Subcutaneous adipose tissue (tissue), 4 donors: ENCODE data around the gene PGM2L1. TPM values are rescaled to one million over a fixed set of nuclear protein-coding genes. Genes with fewer than 3 reads are reported as not detected.

Experiments used
- CTCF ChIP-seq: fragments of 450-650 bp; IDR thresholded peaks from one replicate; pipeline ENCODE4 v1.5.1; 2016; ENCODE audit warnings: low read depth, mild to moderate bottlenecking, control low read depth, antibody characterized with exemption, moderate library complexity
- small RNA-seq: library from RNA; depleted of rRNA; stranded (forward); fragments of <200 nt; gene quantifications from one replicate; pipeline ENCODE3, GENCODE V24; 2016
- total RNA-seq, 4 donors: library from RNA; depleted of rRNA; stranded (reverse); fragments of >200 nt; gene quantifications; one replicate each; pipeline ENCODE4 v1.1.0, GENCODE V29; 2016

The PGM2L1 gene
- total RNA-seq, 4 donors from 2014 or later = 2.1 to 8.7 (median 3.8) TPM

DNA sequence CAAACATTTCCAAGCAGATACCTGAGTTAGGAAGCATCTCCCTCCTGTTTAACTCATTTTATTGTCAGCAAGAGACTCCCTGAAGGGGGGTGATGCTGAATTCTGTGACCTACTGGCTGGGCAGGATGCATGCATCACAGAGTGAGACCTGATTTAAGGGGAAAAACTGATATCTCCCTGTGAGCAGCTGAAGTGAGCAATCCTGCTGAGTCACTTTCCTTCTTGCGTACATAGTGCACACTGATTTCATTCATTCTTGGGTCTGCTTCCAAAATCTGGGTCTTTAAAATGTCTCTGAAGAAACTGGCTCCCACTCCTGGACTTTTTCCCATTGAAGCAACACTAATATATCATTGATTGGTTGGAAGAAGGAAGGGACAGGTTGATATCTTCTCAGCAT is 110.1 kb downstream of the PGM2L1 start:
- TF ChIP-seq CTCF = no peak

DNA sequence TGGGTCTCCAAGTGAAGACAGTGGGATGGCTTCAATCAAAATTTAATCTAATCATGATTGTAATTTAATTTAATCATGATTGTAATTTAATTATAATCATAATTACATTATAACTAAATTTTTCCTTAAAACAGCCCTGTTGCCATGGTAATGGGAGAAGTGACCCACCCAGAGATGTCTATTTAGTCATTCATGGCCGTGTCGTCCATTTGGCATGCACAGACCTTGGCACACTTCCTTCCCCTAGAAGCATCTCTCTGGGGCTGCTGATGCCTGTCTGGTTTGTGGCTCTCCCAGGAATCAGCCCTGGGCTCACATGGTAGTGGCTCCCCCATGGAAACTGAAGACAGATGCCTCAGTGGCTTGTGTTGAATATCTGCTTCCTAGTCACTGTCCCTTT is 113.8 kb downstream of the PGM2L1 start:
- TF ChIP-seq CTCF = no peak

DNA sequence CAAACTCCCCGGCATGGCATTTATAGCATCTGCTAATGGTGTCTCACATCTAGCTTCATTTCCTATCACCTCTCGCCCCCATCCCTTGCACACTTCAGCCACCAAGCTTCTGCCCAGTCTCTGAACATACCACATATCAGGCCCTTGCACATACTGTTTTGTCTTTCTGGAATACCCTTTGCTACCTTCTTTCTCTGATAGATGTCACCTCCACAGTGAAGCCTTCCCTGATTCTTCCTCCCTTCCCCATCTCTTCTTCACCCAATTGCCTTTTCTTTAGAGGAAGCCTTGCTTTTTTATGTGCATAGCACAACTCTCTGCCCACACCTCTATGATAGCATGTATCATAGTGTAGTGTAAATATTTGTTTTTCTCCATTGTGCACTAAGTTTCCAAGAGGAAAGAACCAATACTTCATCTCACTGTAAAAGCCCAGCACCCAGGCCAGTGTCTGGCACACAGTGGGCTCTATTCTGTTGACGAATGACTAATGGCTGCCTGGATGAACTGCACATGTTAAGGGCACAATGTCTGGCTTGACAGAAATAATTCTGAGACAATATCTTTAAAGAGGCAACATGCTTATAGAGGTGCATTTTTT is 114.6 kb downstream of the PGM2L1 start:
- no peak for TF ChIP-seq CTCF

- no peak for TF ChIP-seq CTCF
These were observed 115.3 kb downstream of the PGM2L1 start for GRCh38 chr11:74282914-74283371.

DNA sequence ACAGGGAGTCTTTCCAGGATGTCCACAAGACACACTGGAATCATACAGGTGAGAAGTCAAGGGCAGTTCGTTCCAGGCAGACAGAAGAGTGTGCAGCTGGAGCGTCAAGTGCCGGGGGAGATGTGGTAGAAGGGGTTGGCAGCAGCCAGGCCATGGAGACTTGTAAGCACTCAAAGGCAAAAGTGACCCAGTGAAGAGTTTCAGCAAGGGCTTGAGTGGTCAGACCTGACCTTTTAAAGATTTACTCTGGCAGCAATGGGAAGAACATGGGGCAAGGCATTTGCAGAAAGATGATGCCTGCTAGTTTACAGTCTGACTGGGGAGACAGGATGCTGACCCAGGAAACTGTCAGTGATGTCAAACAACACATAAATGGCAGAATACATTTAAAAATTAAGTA is 115.8 kb downstream of the PGM2L1 start:
- no peak for TF ChIP-seq CTCF

- no peak for TF ChIP-seq CTCF
These were observed 117.7 kb downstream of the PGM2L1 start for GRCh38 chr11:74280494-74280893.

Small RNA genes lying within 50 kb of the gene (small RNA-seq; reads per million reads assigned to genes)
- gene MIR548AL = not detected

Other genes with a start within 250 kb of the PGM2L1 start
- gene C2CD3, start 227.4 kb downstream of the PGM2L1 start, total RNA-seq = 10 to 100 TPM; 15.6 to 33.8 (median 17.5) TPM
- gene PPME1, start 227.1 kb downstream of the PGM2L1 start, total RNA-seq = 10 to 100 TPM; 15.0 to 26.3 (median 19.6) TPM
- gene P4HA3, start 86.8 kb downstream of the PGM2L1 start, total RNA-seq = 1 to 10 TPM in 1 of 4 donors, under 1 TPM in 2, not detected in 1; 0.38 to 1.4 (median 0.66) TPM
- gene KCNE3, start 69.1 kb upstream of the PGM2L1 start, total RNA-seq = 10 to 100 TPM; 13.7 to 44.4 (median 21.0) TPM
- gene LIPT2, start 95.3 kb upstream of the PGM2L1 start, total RNA-seq = 1 to 10 TPM; 2.1 to 9.4 (median 3.3) TPM
- 10 to 100 TPM; 10.1 to 18.0 (median 14.8) TPM for gene POLD3, start 194.1 kb upstream of the PGM2L1 start, total RNA-seq